Activated T-cell treated with anti-CD3 and anti-CD28 coated beads, Interleukin-2, amount 50 U/mL, for 72 hours (primary cell): Measurements from ENCODE around the gene LRRC8D. TPM values are rescaled to one million over a fixed set of nuclear protein-coding genes. Genes with fewer than 3 reads are reported as not detected.
"Not testable (repeated sequence)": the region's sequence is repeated elsewhere in the genome, so short reads cannot be mapped to it uniquely, and the experiment has no call there.

ENCODE experiments used
- ATAC-seq, 2 donors: fragments of 150-1000 bp; cut with Tn5 transposase; replicated peaks in 1 of 2; 2 replicates each; pipeline ENCODE4 v1.10.0; 2021; ENCODE audit warnings: moderate library complexity in 2 of 2, mild to moderate bottlenecking in 1 of 2
- DNase-seq, 2 donors: peaks; one replicate each; pipeline ENCODE4 v3.0.0; 2021 to 2022; ENCODE audit warnings: mixed read lengths in 1 of 2
- H3K27ac Mint-ChIP-seq: one replicate; pipeline ENCODE4 v1.8.0; 2022; ENCODE audit warnings: mild to moderate bottlenecking, moderate library complexity, mixed read lengths
- H3K27me3 Mint-ChIP-seq: one replicate; pipeline ENCODE4 v1.8.0; 2022; ENCODE audit warnings: low read depth, mixed read lengths
- H3K36me3 Mint-ChIP-seq, 2 donors: one replicate each; pipeline ENCODE4 v1.8.0; 2022; ENCODE audit warnings: mixed read lengths in 2 of 2, mild to moderate bottlenecking in 1 of 2; ENCODE audit not compliant: insufficient read depth in 2 of 2
- H3K4me1 Mint-ChIP-seq: one replicate; pipeline ENCODE4 v1.8.0; 2022; ENCODE audit warnings: low read depth, mixed read lengths
- H3K4me3 Mint-ChIP-seq, 2 donors: one replicate each; pipeline ENCODE4 v1.8.0; 2022; ENCODE audit warnings: mild to moderate bottlenecking in 2 of 2, mixed read lengths in 2 of 2, moderate library complexity in 2 of 2
- H3K9me3 Mint-ChIP-seq, 2 donors: one replicate each; pipeline ENCODE4 v1.8.0; 2022; ENCODE audit warnings: mixed read lengths in 2 of 2
- total RNA-seq, 2 donors: library from RNA; stranded (reverse); gene quantifications; one replicate each; pipeline ENCODE4 v1.2.3, GENCODE V29; 2022

Gene LRRC8D
- total RNA-seq, 2 donors from 2014 or later, result 29.2 to 44.8 TPM

- ATAC-seq (no peak), DNase-seq (no peak)
- no peak overlapping the region for H3K27ac Mint-ChIP-seq
- H3K9me3 Mint-ChIP-seq, result no peaks in the 10 kb centered on the region
- no peak overlapping the region for H3K4me3 Mint-ChIP-seq
- no peaks in the 10 kb centered on the region for H3K27me3 Mint-ChIP-seq
- H3K4me1 Mint-ChIP-seq, result peaks cover 10% of the 10 kb centered on the region
- H3K36me3 Mint-ChIP-seq, result no peaks in the 10 kb centered on the region
Measured at GRCh38 chr1:89974256-89974655, 153.4 kb downstream of the LRRC8D start.

DNA sequence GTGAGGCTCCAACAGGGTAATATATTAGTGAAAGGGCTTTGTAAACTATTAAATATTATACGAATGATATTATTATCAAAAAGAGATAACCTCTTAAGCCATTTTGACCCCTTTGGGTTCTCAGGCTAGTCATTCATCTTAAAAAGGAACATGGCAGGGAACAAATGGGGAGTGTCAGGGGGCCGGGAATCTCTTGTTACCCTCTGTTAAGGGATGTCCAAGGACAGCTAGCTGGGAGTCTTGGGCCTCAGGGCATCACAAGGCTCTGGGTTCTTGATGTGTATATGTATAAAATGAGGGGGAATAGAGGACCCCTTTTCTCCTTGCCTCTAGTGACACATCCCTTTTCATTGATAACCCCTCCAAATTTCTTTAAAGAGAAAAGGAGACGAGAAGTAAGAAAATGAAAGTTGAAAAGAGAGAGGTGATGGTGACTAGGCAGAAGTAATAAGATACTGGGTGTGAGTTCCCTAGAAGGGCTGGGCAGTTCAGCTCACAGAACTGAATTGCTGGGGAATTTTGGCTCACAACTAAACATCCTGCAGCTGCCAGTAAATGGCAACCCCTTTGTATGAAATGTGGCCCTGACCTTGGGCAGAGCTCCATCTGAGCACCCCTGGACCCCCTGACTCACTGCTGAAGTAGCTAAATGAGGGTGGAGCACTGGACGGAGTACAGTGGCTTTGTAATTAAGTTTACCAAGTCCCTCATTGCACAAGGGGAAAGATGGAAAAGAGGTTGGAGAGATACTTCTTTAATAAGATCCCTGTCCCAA, 154.1 kb downstream of the LRRC8D start:
- no peak for ATAC-seq
- Mint-ChIP-seq H3K4me1 (peaks cover 10% of the 10 kb centered on the region), H3K27me3 (no peaks in the 10 kb centered on the region)

DNA sequence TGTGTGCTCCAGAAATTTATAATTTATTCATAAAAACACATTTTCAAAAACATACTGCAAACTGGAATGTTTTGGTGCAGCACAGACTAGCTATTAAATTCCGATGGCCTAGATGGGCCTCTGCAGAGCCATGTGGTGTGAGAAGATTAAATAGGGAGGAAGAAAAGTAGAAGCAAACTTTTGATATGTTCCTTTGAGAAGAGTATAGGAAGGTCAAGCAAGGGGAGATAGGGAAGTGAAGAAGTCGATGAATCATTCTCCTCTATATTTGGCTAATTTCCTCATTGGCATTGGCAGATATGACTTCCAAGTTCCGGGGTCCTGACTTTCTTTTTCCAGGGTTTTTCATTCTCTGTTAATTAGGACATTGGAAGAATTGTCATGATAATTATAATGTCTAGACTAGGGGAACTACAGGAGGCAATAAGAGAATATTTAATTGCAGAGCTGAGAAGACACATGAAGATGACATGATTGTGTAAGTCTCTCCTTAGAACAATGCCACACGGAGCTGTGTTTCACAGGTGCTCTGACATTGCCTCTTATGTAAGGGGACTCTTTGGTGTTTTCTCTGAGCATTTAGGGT, 154.8 kb downstream of the LRRC8D start:
- H3K36me3 Mint-ChIP-seq, result no peaks in the 10 kb centered on the region
- peaks cover 10% of the 10 kb centered on the region for H3K4me1 Mint-ChIP-seq
- H3K4me3 Mint-ChIP-seq, result no peak overlapping the region
- no peaks in the 10 kb centered on the region for H3K27me3 Mint-ChIP-seq
- ATAC-seq (no peak), DNase-seq (no peak)
- no peaks in the 10 kb centered on the region for H3K9me3 Mint-ChIP-seq
- no peak overlapping the region for H3K27ac Mint-ChIP-seq

More for the DNA sequence above, 154.1 kb downstream of the LRRC8D start:
- Mint-ChIP-seq H3K36me3 (no peaks in the 10 kb centered on the region), H3K27ac (no peak overlapping the region), H3K4me3 (no peak overlapping the region), H3K9me3 (no peaks in the 10 kb centered on the region)
- no peak for DNase-seq

- Mint-ChIP-seq H3K9me3 (no peaks in the 10 kb centered on the region), H3K27ac (no peak overlapping the region), H3K4me3 (no peak overlapping the region), H3K4me1 (peaks cover 5% of the 10 kb centered on the region), H3K27me3 (no peaks in the 10 kb centered on the region), H3K36me3 (no peaks in the 10 kb centered on the region)
- DNase-seq (no peak), ATAC-seq (no peak)
Measured at GRCh38 chr1:89978755-89979154, 157.9 kb downstream of the LRRC8D start.

DNA sequence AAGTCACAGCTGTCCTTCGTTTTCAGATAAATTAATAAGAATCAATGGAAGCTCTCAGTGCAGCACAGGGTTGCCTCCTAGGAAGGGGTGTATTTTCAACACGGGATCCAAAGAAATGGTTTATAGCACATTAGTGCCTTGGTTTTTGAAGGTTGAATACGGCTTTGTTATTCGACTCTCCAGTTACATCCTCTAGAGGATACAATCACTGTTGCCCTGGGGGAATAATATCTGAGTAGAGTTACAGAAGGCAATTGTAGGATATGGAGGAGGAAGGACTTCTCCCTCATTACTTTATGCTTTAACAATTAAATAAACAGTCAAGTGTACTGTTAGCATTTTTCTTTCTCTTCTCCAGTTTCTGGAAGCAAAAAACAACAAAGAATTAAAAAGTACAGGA, 159.8 kb downstream of the LRRC8D start:
- no peak overlapping the region for H3K27ac Mint-ChIP-seq
- no peaks in the 10 kb centered on the region for H3K4me1 Mint-ChIP-seq
- ATAC-seq, result no peak
- H3K27me3 Mint-ChIP-seq, result no peaks in the 10 kb centered on the region
- H3K36me3 Mint-ChIP-seq, result no peaks in the 10 kb centered on the region
- no peaks in the 10 kb centered on the region for H3K9me3 Mint-ChIP-seq
- H3K4me3 Mint-ChIP-seq, result no peak overlapping the region
- no peak for DNase-seq

DNA sequence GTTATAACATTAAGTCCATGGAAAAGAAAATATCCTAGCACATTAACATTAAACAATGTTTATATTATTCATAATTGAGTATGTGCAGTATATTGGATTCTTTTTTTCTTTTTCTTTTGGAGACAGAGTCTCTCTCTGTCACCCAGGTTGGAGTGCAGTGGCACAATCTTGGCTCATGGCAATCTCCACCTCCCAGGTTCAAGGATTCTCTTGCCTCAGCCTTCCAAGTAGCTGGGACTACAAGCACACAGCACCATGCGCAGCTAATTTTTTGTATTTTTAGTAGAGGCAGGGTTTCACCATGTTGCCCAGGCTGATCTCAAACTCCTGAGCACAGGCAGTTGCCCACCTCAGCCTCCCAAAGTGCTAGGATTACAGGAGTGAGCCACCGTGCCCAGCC, 162.0 kb downstream of the LRRC8D start:
- not testable (repeated sequence) for H3K9me3 Mint-ChIP-seq

DNA sequence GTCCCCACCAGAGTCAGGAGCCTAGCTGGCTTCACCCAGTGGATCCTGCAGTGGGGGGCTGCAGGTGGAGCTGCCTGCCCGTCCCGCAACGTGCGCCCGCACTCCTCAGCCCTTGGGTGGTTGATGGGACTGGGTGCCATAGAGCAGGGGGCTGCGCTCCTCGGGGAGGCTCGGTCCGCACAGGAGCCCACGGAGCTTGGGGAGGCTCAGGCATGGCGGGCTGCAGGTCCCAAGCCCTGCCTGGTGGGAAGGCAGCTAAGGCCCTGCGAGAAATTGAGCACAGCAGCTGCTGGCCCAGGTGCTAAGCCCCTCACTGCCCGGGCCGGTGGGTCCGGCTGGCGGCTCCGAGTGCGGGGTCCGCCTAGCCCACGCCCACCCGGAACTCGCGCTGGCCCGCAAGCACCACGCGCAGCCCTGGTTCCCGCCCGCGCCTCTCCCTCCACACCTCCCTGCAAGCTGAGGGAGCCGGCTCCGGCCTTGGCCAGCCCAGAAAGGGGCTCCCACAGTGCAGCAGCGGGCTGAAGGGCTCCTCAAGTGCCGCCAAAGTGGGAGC, 163.8 kb downstream of the LRRC8D start:
- not testable (repeated sequence) for H3K4me1 Mint-ChIP-seq, H3K4me3 Mint-ChIP-seq

More for the DNA sequence above, 162.0 kb downstream of the LRRC8D start:
- not testable (repeated sequence) for DNase-seq, H3K27me3 Mint-ChIP-seq, ATAC-seq, H3K4me1 Mint-ChIP-seq, H3K4me3 Mint-ChIP-seq, H3K27ac Mint-ChIP-seq, H3K36me3 Mint-ChIP-seq

GRCh38 chr1:89986020-89986419, 165.2 kb downstream of the LRRC8D start:
- Mint-ChIP-seq H3K4me1 (peaks cover under 1% of the 10 kb centered on the region), H3K27ac (no peak overlapping the region), H3K9me3 (no peaks in the 10 kb centered on the region), H3K36me3 (no peaks in the 10 kb centered on the region), H3K27me3 (peaks cover 1% of the 10 kb centered on the region), H3K4me3 (no peak overlapping the region)
- DNase-seq (no peak), ATAC-seq (no peak)

More for the DNA sequence above, 163.8 kb downstream of the LRRC8D start:
- H3K27me3 Mint-ChIP-seq, H3K27ac Mint-ChIP-seq, H3K9me3 Mint-ChIP-seq, ATAC-seq, DNase-seq, H3K36me3 Mint-ChIP-seq: not testable (repeated sequence)

Other genes with a start within 250 kb of the LRRC8D start
- gene LRRC8C, start 187.9 kb upstream of the LRRC8D start, total RNA-seq, result 10 to 100 TPM; 33.1 to 36.7 TPM
- 10 to 100 TPM; 16.4 to 20.3 TPM for gene ZNF326, start 174.1 kb downstream of the LRRC8D start, total RNA-seq